Parathyroid adenoma (tissue), 2 donors: Measurements from ENCODE around the gene NT5C3A.
A peak's percentile ranks its signal among the peaks of the same experiment; 100 is the strongest.

Experiments
- H2AFZ ChIP-seq: fragments of 300-600 bp; sonication (generic); one replicate; pipeline ENCODE4 v1.7.0; 2017; ENCODE audit warnings: antibody characterized with exemption, mild to moderate bottlenecking
- H3K27ac ChIP-seq: fragments of 300-600 bp; sonication (generic); one replicate; pipeline ENCODE4 v1.7.0; 2017
- H3K27me3 ChIP-seq: fragments of 300-600 bp; sonication (generic); one replicate; pipeline ENCODE4 v1.7.0; 2017; ENCODE audit warnings: low read length; ENCODE audit not compliant: control insufficient read depth, insufficient read depth
- H3K36me3 ChIP-seq: fragments of 300-600 bp; sonication (generic); one replicate; pipeline ENCODE4 v1.7.0; 2017; ENCODE audit warnings: low read length; ENCODE audit not compliant: control insufficient read depth, insufficient read depth
- H3K4me1 ChIP-seq: fragments of 300-600 bp; sonication (generic); one replicate; pipeline ENCODE4 v1.7.0; 2017; ENCODE audit warnings: control low read depth
- H3K4me2 ChIP-seq: fragments of 300-600 bp; sonication (generic); one replicate; pipeline ENCODE4 v1.7.0; 2017; ENCODE audit warnings: low read length
- H3K4me3 ChIP-seq: fragments of 300-600 bp; sonication (generic); one replicate; pipeline ENCODE4 v1.7.0; 2017; ENCODE audit warnings: low read depth, low read length
- H3K79me2 ChIP-seq: fragments of 300-600 bp; sonication (generic); one replicate; pipeline ENCODE4 v1.7.0; 2017; ENCODE audit warnings: control low read depth
- H3K9ac ChIP-seq: fragments of 300-600 bp; sonication (generic); one replicate; pipeline ENCODE4 v1.7.0; 2017; ENCODE audit warnings: mild to moderate bottlenecking
- H3K9me3 ChIP-seq: fragments of 300-600 bp; sonication (generic); one replicate; pipeline ENCODE4 v1.7.0; 2017; ENCODE audit warnings: low read length; ENCODE audit not compliant: control insufficient read depth
- CTCF ChIP-seq: fragments of 300-600 bp; sonication (generic); IDR thresholded peaks from one replicate; pipeline ENCODE4 v1.7.0; 2017; ENCODE audit warnings: antibody characterized with exemption, mild to moderate bottlenecking
- donor health status: primary hyperparathyroidism.

The NT5C3A gene

DNA sequence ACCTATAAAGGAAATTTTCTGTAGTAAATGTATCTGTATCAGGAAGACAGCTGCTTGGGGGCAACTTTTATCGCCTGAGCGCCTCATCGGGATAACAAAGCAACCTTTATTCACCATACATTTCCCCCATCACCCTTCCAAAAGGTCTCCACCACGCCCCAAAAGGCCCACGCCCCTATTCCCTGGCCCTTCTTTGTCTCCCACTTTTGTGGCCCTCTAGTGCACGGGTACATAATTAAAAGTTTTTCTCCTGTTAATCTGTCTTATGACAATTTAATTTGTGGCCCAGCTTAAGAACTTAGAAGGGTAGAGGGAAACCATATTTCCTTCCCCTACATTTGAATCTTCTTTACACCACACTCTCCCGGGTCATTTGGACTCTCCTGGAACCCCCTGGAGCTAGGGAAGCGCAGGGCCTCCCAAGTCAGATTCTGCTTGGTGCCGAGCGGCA lies 46.0 kb upstream of the NT5C3A start:
- Histone ChIP-seq H3K9me3 (no peaks in the 10 kb centered on the region), H3K27ac (peak overlapping the region; percentile 58), H3K27me3 (no peaks in the 10 kb centered on the region), H3K4me3 (peak overlapping the region; percentile 72), H3K79me2 (peaks cover 36% of the 10 kb centered on the region), H3K9ac (peak overlapping the region; percentile 77), H3K36me3 (no peaks in the 10 kb centered on the region), H2AFZ (peak overlapping the region; percentile 89), H3K4me1 (peaks cover 5% of the 10 kb centered on the region), H3K4me2 (peak overlapping the region; percentile 81)
- TF ChIP-seq CTCF: no peak

DNA sequence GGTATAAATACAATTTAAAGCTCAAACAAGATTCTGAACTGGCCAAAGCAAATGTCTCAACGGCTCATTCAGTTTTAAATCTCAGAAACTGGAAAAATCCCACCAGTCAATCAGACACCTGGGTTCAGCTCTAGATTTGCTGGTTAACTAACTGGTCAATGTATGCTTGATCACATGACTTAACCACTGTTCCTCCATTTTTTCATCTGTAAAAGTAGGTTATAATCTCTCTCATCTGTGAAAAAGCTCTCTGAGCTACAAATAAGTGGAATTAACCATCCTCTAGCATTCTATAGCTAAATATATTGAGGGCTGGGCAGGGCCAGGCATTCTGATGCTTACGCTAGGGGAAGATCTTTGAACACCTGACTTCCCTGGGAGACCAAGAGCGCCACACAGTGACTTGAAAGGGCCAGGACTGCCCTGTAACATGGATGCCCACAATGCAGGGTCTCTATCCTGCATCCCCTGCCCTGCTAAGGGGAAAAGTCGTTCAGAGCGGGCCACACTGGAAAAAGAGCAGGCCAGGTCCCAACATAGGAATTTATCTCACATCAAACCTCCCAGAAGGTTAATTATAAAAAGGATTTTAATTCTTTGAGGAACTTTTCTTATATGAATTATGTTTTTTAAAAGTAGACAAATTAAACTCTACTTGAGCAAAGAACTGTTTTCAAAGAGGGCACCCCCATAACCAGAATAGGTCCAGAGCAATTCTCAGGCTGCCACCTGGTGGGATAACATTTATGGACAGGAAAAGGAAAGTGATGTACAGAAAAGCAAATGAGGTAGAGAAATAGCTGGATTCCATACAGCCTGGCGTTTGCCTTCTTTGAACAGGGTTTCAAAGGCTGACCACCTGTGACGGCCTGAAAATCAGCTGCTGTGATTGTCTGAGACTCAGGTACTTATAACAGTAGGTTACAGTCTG lies 44.8 kb upstream of the NT5C3A start:
- Histone ChIP-seq H3K9me3 (no peaks in the 10 kb centered on the region), H3K9ac (no peak overlapping the region), H3K79me2 (peaks cover 39% of the 10 kb centered on the region), H3K27ac (no peak overlapping the region), H3K27me3 (no peaks in the 10 kb centered on the region), H3K4me1 (peaks cover 5% of the 10 kb centered on the region), H3K36me3 (no peaks in the 10 kb centered on the region), H2AFZ (no peak overlapping the region), H3K4me3 (peak overlapping the region; percentile 72), H3K4me2 (peak overlapping the region; percentile 81)
- TF ChIP-seq CTCF: peak; percentile 34

DNA sequence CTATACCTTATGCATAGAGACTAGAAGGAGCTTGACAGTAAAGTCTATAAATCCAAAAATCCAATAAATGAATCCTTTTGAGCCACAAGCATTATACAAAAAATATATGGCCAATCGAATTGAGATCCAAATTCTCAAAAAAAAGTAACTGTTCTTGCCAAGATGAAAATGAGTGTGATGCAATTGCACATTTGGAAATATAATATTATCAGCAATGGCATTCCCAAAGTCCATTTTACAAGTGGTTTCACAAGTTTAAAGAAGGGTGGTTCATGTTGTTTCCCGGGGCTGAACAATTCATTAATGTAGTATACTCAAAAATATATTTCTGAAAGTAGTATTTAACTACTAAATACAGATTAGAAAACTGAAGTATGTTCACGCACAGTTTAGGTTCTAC lies 39.3 kb upstream of the NT5C3A start:
- H3K27ac ChIP-seq: no peak overlapping the region
- TF ChIP-seq CTCF: no peak
- no peak overlapping the region for H3K4me2 ChIP-seq
- H3K79me2 ChIP-seq: peaks cover 30% of the 10 kb centered on the region
- H3K36me3 ChIP-seq: no peaks in the 10 kb centered on the region
- no peak overlapping the region for H2AFZ ChIP-seq
- H3K9me3 ChIP-seq: no peaks in the 10 kb centered on the region
- no peak overlapping the region for H3K9ac ChIP-seq
- no peaks in the 10 kb centered on the region for H3K4me1 ChIP-seq
- H3K4me3 ChIP-seq: no peak overlapping the region
- H3K27me3 ChIP-seq: no peaks in the 10 kb centered on the region

DNA sequence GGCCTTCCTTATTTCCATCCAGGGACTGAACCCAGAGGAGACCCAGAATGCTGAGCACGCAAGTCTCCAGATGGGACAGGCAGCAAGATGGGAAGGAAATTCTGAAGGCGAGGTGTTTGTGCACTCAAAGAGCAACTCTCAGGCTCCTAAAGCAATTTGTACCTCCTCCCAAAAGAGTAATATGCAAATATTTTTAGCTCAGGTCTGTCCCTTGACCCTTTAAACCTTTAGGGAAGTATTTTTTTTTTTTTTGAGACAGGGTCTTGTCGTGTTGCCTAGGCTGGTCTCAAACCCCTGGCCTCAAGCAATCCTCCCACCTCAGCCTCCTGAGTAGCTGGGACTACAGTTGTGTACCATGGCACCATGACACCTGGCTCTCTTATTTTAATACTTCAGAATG lies 38.2 kb upstream of the NT5C3A start:
- no peaks in the 10 kb centered on the region for H3K9me3 ChIP-seq
- no peak overlapping the region for H2AFZ ChIP-seq
- peaks cover 19% of the 10 kb centered on the region for H3K79me2 ChIP-seq
- no peak overlapping the region for H3K27ac ChIP-seq
- TF ChIP-seq CTCF: no peak
- no peaks in the 10 kb centered on the region for H3K27me3 ChIP-seq
- H3K36me3 ChIP-seq: no peaks in the 10 kb centered on the region
- no peak overlapping the region for H3K4me2 ChIP-seq
- no peak overlapping the region for H3K9ac ChIP-seq
- H3K4me3 ChIP-seq: no peak overlapping the region
- no peaks in the 10 kb centered on the region for H3K4me1 ChIP-seq
